Activated CD8-positive, alpha-beta memory T cell treated with anti-CD3 and anti-CD28 coated beads, Interleukin-2, amount 10 ng/mL, durations not matched to agents 7 days and 5 days (primary cell): ENCODE results near the gene NPFFR2. TPM values are rescaled to one million over a fixed set of nuclear protein-coding genes. Genes with fewer than 3 reads are reported as not detected.

Experiments
- ATAC-seq: fragments of 150-1000 bp; cut with Tn5 transposase; one replicate; pipeline ENCODE4 v1.10.0; 2021; ENCODE audit warnings: moderate library complexity
- CTCF ChIA-PET: fragments of 350-600 bp; sonication (Branson Sonifier 250); formaldehyde crosslinking; loops from one replicate; lab custom pipeline; 2021; ENCODE audit warnings: antibody characterized with exemption; lab: Charles Lee
- DNase-seq: peaks from one replicate; pipeline ENCODE4 v3.0.0-alpha.2; 2020
- H3K27ac Mint-ChIP-seq: one replicate; pipeline ENCODE4 v1.8.0; 2021; ENCODE audit warnings: mild to moderate bottlenecking, mixed read lengths
- H3K27me3 Mint-ChIP-seq: one replicate; pipeline ENCODE4 v1.8.0; 2021; ENCODE audit warnings: mixed read lengths
- H3K36me3 Mint-ChIP-seq: one replicate; pipeline ENCODE4 v1.8.0; 2021; ENCODE audit warnings: mild to moderate bottlenecking, mixed read lengths
- H3K4me1 Mint-ChIP-seq: one replicate; pipeline ENCODE4 v1.8.0; 2021; ENCODE audit warnings: mixed read lengths
- H3K4me3 Mint-ChIP-seq: one replicate; pipeline ENCODE4 v1.8.0; 2021; ENCODE audit warnings: mild to moderate bottlenecking, moderate library complexity, mixed read lengths
- H3K9me3 Mint-ChIP-seq: one replicate; pipeline ENCODE4 v1.8.0; 2022; ENCODE audit warnings: low read depth, mixed read lengths
- total RNA-seq, 2 experiments: library from RNA; stranded (reverse); gene quantifications; one replicate each; pipeline ENCODE4 v1.2.3, GENCODE V29; 2021

NPFFR2 gene
- total RNA-seq, result not detected

DNA sequence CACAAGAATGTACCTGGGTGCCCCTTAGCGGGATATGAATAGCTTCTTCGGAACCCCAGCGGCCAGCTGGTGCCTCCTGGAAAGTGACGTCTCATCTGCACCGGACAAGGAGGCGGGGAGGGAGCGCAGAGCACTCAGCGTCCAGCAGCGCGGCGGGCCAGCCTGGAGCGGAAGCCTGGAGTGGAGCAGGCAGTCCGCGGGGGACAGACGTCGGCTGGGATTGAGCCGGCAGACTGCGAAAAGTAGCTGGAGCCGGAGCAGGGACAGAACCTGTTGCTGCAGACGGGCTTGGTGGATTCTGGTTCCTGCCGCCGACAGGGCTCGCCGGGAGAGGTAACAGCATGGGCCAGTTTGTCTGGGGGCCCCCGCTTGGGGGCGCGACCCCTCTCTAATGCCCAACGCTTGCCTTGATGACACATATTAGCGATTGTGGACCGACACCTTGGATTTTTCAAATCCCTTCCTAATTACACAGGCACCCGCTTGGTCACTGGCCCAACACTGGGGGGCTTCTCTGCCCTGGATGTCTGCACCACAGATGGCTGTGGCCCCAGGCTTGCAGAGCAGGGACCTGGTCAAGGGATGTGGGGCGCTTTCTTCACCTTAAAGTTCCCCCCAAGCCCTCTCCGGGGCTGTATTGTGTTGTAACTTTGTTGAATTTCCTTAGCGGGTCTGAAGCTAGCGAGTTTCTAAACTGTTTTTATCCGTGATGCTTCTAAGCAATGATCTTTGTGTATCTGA is at the start of gene NPFFR2:
Gene NPFFR2, plus strand, starts transcription at position 133 of the 741 bp plus-strand sequence. CDS start 96,592 bp downstream, outside the sequence.
- no peaks in the 10 kb centered on the region for H3K9me3 Mint-ChIP-seq
- ATAC-seq (no peak), DNase-seq (no peak)
- H3K27ac Mint-ChIP-seq, result no peak within 1 kb of the TSS
- H3K4me1 Mint-ChIP-seq, result no peaks in the 10 kb centered on the region
- peaks cover 14% of the 10 kb centered on the region for H3K27me3 Mint-ChIP-seq
- no peak within 1 kb of the TSS for H3K4me3 Mint-ChIP-seq
- CTCF ChIA-PET, result no interaction called here
- no peaks in the 10 kb centered on the region for H3K36me3 Mint-ChIP-seq

DNA sequence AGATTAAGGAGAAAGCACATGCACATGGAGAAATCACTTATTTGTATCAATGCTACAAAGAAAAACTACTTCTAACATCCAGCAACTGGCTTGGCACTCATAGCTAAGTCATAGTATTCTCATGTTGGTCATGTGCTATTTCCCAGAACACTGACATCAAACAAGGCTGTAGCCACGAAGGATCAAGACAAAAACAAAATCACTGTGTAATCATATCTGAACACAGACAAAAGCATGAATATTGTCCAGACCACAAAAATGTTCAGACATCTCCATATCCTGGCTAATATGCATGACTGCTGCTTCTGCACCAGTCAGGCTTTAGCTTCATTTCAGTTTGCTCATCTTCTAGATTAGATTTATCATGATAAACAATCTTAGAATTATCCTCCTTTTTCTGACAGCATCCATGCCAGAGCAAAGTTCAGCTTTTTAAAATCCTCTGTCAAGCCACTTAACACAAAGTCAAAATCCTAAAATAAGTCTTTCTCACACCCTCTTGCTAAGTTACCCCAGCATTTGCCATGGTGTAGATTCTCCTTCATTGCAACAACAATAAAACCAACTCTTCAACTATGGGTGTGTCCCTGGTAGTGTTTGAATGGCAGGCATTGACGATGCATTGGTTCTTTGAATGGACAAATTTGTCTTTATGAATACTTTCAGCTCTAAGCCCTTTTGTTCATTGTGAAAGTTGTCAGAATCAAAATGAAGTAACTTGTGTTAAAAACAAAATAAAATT is 39.1 kb upstream of the NPFFR2 start:
- no peak overlapping the region for H3K27ac Mint-ChIP-seq
- CTCF ChIA-PET, result no interaction called here
- DNase-seq, result no peak

DNA sequence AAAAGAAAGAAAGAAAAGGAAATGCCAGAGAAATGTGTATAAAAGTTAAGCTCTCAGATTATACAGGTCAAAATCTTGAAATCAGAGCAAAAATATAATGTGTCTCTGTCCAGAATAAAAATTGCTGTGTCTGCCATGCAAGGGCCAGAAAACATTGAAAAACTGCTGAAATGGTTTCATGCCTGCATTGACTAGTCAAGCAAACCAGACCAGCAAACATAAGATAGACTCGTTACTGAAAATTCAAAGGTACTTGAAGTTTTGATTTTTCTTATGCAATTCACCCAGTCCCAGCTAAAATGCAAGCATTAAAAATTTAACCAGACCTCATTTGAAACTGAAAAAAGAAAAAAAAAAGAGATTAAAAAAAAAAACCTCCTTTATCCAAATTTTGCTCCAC is 37.2 kb upstream of the NPFFR2 start:
- Mint-ChIP-seq H3K4me1 (no peaks in the 10 kb centered on the region), H3K4me3 (no peak overlapping the region), H3K36me3 (no peaks in the 10 kb centered on the region), H3K9me3 (peaks cover 2% of the 10 kb centered on the region), H3K27ac (no peak overlapping the region), H3K27me3 (no peaks in the 10 kb centered on the region)
- CTCF ChIA-PET, result no interaction called here
- DNase-seq (no peak), ATAC-seq (no peak)

More for the DNA sequence above, 39.1 kb upstream of the NPFFR2 start:
- ATAC-seq, result no peak
- Mint-ChIP-seq H3K27me3 (no peaks in the 10 kb centered on the region), H3K36me3 (no peaks in the 10 kb centered on the region), H3K4me3 (no peak overlapping the region), H3K4me1 (no peaks in the 10 kb centered on the region), H3K9me3 (peaks cover 2% of the 10 kb centered on the region)

DNA sequence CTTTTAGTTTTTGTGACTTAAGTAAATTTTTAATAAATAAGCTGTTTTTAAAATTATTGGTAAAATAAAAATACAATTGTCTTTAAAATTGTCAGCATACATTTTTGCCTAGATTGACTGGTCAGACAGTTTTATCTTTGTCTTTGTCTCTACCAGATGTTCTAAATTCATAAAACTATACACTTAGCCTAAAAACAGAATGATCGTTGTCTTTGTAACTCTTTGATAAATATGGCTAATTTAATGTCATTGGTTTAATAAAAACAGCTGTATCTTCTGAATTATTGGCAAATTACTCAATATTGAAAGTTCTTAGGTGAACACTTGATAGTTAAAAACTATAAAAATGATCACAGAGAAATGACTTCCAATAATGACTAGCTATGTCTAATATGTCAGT is 36.5 kb upstream of the NPFFR2 start:
- Mint-ChIP-seq H3K9me3 (peaks cover 2% of the 10 kb centered on the region), H3K4me1 (no peaks in the 10 kb centered on the region), H3K36me3 (no peaks in the 10 kb centered on the region), H3K4me3 (no peak overlapping the region), H3K27me3 (no peaks in the 10 kb centered on the region), H3K27ac (no peak overlapping the region)
- CTCF ChIA-PET, result no interaction called here
- DNase-seq (no peak), ATAC-seq (no peak)

DNA sequence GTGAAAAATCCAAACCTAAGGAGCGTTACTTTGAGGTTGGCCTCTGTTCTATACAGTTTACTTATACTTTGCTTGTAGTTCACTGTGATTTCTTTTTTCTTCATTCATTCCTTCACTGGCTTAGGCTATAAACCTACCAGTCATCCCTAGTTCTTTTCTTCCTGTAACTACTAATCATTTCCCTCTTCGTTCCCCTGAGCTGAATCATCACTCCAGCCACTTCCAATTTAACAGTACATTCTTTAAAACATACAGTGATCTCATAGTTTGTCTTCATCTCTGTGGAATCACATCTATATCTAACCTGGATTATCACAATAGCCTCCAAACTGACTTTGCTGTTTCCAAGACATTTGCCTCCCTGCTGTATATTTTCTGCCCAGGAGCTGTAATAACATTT is 25.2 kb upstream of the NPFFR2 start:
- Mint-ChIP-seq H3K4me3 (no peak overlapping the region), H3K27me3 (no peaks in the 10 kb centered on the region), H3K4me1 (no peaks in the 10 kb centered on the region), H3K9me3 (peaks cover 2% of the 10 kb centered on the region), H3K27ac (no peak overlapping the region), H3K36me3 (no peaks in the 10 kb centered on the region)
- DNase-seq (no peak), ATAC-seq (no peak)
- CTCF ChIA-PET, result no interaction called here

DNA sequence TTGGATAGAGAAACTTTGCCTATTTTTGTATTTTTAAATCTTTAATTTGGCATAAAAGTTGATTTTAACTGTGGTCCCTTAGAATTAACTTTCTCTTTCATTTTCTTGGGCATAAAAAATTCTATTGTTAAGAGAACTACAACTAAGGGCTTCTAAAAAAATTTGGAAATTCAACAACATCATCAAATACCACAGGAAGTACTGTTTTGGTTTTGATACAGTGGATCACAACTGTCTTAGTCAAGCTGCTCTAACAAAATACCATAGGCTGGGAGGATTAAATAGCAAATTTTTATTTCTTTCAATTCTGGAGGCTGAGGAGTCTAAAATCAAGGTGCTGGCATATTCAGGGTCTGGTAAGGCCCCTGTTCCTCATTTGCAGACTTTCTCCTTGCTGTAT is 19.9 kb upstream of the NPFFR2 start:
- CTCF ChIA-PET, result no interaction called here
- no peak for ATAC-seq
- Mint-ChIP-seq H3K27ac (no peak overlapping the region), H3K27me3 (no peaks in the 10 kb centered on the region), H3K4me3 (no peak overlapping the region), H3K4me1 (no peaks in the 10 kb centered on the region), H3K36me3 (no peaks in the 10 kb centered on the region), H3K9me3 (no peaks in the 10 kb centered on the region)
- DNase-seq, result no peak

DNA sequence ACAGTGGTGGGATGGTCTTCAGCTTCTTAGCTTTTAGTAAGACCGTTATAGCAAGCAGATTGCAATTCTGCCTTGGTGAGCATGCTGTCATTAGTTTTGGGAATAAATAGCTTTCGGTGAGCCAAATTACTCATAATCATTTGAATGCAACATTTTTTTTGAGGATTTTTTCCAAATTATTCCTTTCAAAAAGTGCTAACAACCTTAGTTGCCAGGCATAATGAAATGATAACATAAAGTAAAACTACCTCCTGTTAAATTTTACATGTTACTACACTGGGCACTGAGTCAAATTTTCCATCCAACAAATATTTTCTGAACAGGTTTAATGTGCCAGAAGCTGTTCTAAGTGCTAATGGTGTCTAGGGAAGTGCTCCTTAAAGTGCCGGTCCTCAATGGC is 15.8 kb upstream of the NPFFR2 start:
- Mint-ChIP-seq H3K9me3 (no peaks in the 10 kb centered on the region), H3K27ac (no peak overlapping the region), H3K4me1 (no peaks in the 10 kb centered on the region), H3K4me3 (no peak overlapping the region), H3K27me3 (no peaks in the 10 kb centered on the region), H3K36me3 (no peaks in the 10 kb centered on the region)
- DNase-seq, result no peak
- ATAC-seq, result no peak
- CTCF ChIA-PET, result no interaction called here

DNA sequence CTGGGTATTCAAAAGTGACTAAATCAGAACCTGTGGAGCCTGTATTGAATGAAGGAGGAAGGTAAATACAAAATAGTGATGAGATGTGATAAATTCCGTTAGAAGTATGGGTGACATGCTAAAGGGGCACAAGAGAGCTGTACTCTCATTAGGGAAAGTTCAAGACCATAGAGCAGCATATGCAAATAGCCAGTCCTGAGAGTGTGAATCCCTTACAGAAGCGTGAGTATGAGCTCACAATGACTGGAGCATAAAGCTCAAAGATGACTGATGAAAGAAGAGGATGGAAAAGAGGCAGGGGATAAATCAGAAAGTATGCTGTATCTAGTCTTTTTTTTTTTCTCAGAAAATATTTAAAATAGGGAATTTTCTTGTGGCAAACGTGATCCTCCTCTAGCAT is 12.1 kb upstream of the NPFFR2 start:
- no peaks in the 10 kb centered on the region for H3K9me3 Mint-ChIP-seq
- H3K27ac Mint-ChIP-seq, result no peak overlapping the region
- no peak overlapping the region for H3K4me3 Mint-ChIP-seq
- no peaks in the 10 kb centered on the region for H3K36me3 Mint-ChIP-seq
- no peaks in the 10 kb centered on the region for H3K27me3 Mint-ChIP-seq
- DNase-seq, result no peak
- CTCF ChIA-PET, result no interaction called here
- no peak for ATAC-seq
- no peaks in the 10 kb centered on the region for H3K4me1 Mint-ChIP-seq

DNA sequence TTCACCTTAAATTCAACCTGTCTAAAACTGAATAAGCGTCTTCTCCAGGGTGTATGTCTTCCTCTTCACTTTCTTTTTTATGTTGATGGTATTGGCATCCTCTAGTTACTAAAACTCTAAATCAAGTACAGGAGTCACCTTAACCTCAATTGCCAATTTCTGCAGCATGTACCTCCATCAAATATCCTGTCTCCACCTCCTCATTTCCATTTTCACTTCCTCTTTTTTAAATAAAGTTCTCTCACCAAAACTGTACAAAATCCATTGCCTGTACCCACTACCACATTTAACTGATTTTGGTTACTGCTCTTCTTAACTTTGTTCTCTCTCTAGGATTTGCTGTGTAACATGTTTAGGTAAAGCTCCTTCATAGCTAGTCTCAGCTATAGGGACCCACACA is 9.2 kb upstream of the NPFFR2 start:
- Mint-ChIP-seq H3K4me1 (no peaks in the 10 kb centered on the region), H3K9me3 (no peaks in the 10 kb centered on the region), H3K4me3 (no peak overlapping the region), H3K27me3 (no peaks in the 10 kb centered on the region), H3K27ac (no peak overlapping the region), H3K36me3 (no peaks in the 10 kb centered on the region)
- CTCF ChIA-PET, result no interaction called here
- no peak for DNase-seq
- no peak for ATAC-seq

DNA sequence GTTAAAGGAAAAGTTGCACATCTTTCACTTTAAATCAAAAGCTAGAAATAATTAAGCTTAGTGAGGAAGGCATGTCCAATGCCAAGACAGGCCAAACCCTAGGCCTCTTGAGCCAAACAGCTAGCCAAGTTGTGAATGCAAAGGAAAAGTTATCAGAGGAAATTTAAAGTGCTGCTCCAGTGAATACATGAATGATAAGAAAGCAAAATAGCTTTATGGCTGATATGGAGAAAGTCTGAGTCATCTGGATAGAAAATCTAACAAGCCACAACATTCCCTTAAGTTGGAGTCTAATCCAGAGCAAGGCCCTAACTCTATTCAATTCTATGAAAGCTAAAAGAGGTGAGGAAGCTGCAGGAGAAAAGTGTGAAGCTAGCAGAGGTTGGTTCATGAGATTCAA is 23.8 kb downstream of the NPFFR2 start:
- Mint-ChIP-seq H3K27ac (no peak overlapping the region), H3K4me3 (no peak overlapping the region), H3K27me3 (no peaks in the 10 kb centered on the region), H3K36me3 (no peaks in the 10 kb centered on the region), H3K4me1 (no peaks in the 10 kb centered on the region), H3K9me3 (peaks cover 2% of the 10 kb centered on the region)
- DNase-seq, result no peak
- CTCF ChIA-PET, result no interaction called here
- ATAC-seq, result no peak

DNA sequence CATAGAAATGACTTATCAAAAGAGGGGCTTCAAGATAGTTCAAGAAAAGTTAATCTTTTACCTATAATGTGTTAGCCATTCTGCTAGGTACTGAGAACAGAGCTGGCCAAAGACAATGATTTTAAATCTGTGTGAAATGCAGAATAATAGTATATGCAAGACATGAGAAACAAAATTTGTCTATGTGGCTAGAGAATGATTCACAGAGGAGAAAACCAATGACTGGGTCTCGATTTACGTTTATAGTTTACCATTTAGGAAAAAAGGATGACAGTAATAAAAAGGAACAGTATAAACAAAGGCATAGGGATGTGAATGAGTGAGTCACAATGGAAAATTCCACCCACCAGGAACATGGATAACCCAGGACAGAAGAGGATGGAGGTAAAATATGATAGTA is 31.9 kb downstream of the NPFFR2 start:
- CTCF ChIA-PET, result no interaction called here
- no peaks in the 10 kb centered on the region for H3K4me1 Mint-ChIP-seq
- peaks cover 2% of the 10 kb centered on the region for H3K9me3 Mint-ChIP-seq
- H3K4me3 Mint-ChIP-seq, result no peak overlapping the region
- H3K27ac Mint-ChIP-seq, result no peak overlapping the region
- ATAC-seq (no peak), DNase-seq (no peak)
- H3K36me3 Mint-ChIP-seq, result no peaks in the 10 kb centered on the region
- no peaks in the 10 kb centered on the region for H3K27me3 Mint-ChIP-seq

DNA sequence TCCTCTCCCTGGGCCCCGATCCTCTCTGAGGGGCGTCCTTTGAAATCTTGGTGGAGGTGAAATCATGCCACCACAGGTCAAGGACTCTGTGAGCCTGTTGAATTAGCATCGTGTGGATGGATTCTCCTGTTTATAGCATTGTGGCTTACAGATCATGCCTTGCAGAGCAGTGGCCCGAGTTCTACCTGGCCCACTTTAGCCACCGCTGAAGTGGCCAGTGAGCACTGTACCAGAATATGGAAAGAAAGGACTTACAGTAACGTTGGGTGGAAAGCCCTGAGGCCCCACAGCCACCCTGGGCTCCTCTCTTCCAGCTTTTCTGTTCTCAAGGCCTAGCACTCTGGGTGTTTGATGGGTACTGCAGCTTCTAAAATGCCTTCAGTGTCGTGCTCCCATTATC is 35.3 kb downstream of the NPFFR2 start:
- CTCF ChIA-PET, result no interaction called here
- Mint-ChIP-seq H3K27me3 (no peaks in the 10 kb centered on the region), H3K9me3 (no peaks in the 10 kb centered on the region)

DNA sequence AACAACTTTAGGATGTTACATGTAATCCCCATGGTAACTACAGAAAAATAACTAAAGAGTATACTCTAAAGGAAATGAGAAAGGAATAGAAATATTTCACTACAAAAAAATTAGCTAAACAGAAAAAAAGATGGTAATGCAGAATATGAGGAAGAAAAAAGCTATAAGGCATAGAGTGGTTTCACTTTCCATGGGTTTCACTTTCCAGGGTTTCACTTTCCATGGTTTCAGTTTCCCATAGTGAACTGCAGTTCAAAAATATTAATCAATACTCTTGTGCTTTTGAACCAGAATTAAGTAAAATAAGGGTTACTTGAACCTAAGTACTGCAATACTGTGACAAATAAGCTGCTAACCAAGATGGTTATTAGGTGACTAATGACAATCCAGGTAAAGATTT is 42.0 kb downstream of the NPFFR2 start:
- CTCF ChIA-PET, result no interaction called here
- ATAC-seq (no peak), DNase-seq (no peak)
- H3K27ac Mint-ChIP-seq, result no peak overlapping the region
- no peaks in the 10 kb centered on the region for H3K27me3 Mint-ChIP-seq
- H3K36me3 Mint-ChIP-seq, result no peaks in the 10 kb centered on the region
- H3K4me1 Mint-ChIP-seq, result no peaks in the 10 kb centered on the region
- no peaks in the 10 kb centered on the region for H3K9me3 Mint-ChIP-seq
- H3K4me3 Mint-ChIP-seq, result no peak overlapping the region

More for the DNA sequence above, 35.3 kb downstream of the NPFFR2 start:
- no peak for ATAC-seq
- Mint-ChIP-seq H3K36me3 (no peaks in the 10 kb centered on the region), H3K4me1 (no peaks in the 10 kb centered on the region), H3K4me3 (no peak overlapping the region), H3K27ac (no peak overlapping the region)
- DNase-seq, result no peak

DNA sequence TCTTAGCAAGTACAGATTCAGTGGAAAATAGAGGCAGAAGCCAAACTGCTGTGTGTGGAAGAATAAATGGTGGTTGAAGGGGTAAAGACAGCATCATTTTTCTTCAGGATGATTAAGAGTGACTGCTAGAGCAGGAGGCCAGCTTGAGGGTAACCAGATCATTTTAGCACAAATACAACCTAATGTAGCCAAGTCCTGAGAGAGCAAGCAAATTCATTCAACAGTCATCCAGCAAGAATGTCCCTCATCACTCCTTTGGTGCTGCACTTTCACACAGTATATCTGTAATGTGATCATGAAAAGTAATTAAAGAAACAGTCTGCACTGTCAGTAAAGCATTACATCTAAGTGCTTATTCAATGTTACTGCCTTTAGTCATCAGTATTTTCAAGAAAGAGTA is 44.8 kb downstream of the NPFFR2 start:
- no peak overlapping the region for H3K4me3 Mint-ChIP-seq
- no peaks in the 10 kb centered on the region for H3K4me1 Mint-ChIP-seq
- CTCF ChIA-PET, result no interaction called here
- H3K27me3 Mint-ChIP-seq, result no peaks in the 10 kb centered on the region
- ATAC-seq (no peak), DNase-seq (no peak)
- no peaks in the 10 kb centered on the region for H3K36me3 Mint-ChIP-seq
- no peaks in the 10 kb centered on the region for H3K9me3 Mint-ChIP-seq
- H3K27ac Mint-ChIP-seq, result no peak overlapping the region
